ENCODE data around the gene ADCY9. TPM values are rescaled to one million over a fixed set of nuclear protein-coding genes. Genes with fewer than 3 reads are reported as not detected.

The ADCY9 gene
- total and polyA plus RNA-seq, 8 donors = 9.8 to 61.1 (median 12.9) TPM

- DNase-seq (no peak), ATAC-seq (no peak)
- intact Hi-C loops (cut with DNase I) = no loop called here
- H3K27ac ChIP-seq = no peak overlapping the region
- H3K4me3 ChIP-seq = no peak overlapping the region
- H3K9me3 ChIP-seq = no peaks in the 10 kb centered on the region
- no peaks in the 10 kb centered on the region for H3K4me1 ChIP-seq
- H3K27me3 ChIP-seq = no peaks in the 10 kb centered on the region
- peaks cover 0 to 19% of the 10 kb centered on the region in 2 donors for H3K36me3 ChIP-seq
- TF ChIP-seq, protein P1, sequence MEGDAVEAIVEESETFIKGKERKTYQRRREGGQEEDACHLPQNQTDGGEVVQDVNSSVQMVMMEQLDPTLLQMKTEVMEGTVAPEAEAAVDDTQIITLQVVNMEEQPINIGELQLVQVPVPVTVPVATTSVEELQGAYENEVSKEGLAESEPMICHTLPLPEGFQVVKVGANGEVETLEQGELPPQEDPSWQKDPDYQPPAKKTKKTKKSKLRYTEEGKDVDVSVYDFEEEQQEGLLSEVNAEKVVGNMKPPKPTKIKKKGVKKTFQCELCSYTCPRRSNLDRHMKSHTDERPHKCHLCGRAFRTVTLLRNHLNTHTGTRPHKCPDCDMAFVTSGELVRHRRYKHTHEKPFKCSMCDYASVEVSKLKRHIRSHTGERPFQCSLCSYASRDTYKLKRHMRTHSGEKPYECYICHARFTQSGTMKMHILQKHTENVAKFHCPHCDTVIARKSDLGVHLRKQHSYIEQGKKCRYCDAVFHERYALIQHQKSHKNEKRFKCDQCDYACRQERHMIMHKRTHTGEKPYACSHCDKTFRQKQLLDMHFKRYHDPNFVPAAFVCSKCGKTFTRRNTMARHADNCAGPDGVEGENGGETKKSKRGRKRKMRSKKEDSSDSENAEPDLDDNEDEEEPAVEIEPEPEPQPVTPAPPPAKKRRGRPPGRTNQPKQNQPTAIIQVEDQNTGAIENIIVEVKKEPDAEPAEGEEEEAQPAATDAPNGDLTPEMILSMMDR (IDR thresholded peaks at IDR 0.05) = no peak
Observed at GRCh38 chr16:3986235-3986544, 130.1 kb downstream of the ADCY9 start.

DNA sequence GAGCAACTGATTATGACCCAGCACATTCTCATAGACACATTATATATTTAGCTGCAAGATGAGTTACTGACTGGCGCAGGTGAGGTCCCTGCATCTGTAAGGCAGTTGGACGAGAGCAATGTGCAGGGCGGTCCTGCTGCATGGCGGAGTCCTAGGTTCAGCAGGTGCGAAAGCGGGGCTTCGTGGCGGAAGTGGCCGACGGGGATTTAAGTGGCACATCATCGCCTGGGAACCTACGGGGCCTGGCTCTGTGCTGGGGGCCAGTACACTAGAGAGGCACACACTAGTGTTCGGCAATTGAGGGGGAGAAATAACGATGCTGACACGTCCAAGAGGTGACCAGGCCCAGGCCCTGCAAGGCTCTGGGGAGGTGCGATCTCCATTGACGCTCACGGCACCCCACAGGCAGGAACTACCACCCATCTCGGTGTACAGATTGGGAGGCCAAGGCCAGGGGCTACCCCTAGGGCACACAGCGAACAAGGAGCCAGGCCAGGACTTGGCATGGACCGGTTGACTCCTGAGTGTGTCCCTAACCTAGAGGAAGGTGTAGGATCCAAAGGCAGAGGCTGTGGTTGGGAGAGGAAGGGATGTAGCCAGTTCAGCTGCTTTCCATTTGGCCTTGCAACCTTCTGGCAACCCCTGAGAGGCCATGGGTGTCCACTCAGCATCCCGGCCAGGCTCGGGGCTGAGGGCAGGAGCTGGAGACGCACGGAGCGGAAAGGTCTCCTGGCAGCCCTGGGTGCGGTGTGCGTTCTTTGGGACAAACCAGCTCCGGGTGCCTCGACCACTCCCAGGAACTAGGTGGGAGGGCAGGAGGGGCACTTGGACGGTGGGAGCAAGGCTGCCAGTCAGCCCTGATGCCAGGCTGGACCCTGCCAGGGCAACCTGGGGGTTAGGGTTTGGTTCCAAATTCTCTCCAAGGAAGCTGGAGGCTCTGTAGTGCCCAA is 131.9 kb downstream of the ADCY9 start:
- intact Hi-C loops (cut with DNase I) = no loop called here
- H3K4me3 ChIP-seq = no peak overlapping the region

DNA sequence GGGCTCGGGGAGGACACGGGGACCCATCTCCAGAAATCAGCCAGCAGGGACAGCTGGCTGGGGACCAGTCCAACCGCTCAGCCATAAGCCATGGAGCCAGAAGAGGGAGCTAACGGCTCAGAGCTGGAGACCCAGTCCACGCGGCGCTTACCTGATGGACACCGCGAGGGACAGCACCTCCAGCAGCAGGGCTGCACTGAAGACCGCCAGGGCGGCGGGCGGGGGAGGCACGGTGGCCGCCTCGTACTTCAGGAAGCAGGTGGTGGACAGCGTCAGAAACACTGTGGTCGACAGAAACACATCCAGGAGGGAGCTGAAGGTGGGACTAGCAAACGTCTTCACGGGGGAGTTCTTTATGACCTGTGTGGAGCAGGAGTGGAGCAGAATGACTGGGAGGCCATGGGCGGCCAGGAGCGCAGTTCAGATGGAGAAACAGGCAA is 133.1 kb downstream of the ADCY9 start:
- ATAC-seq = peak; percentile 87
- TF ChIP-seq, protein P1 (IDR thresholded peaks at IDR 0.05) = peak; percentile 47 to 51

More for the DNA sequence above, 131.9 kb downstream of the ADCY9 start:
- Histone ChIP-seq H3K27ac (no peak overlapping the region), H3K9me3 (no peaks in the 10 kb centered on the region), H3K27me3 (no peaks in the 10 kb centered on the region), H3K4me1 (no peaks in the 10 kb centered on the region), H3K36me3 (peaks cover 0 to 27% of the 10 kb centered on the region in 2 donors)
- DNase-seq (no peak), ATAC-seq (no peak)
- TF ChIP-seq, protein P1 (IDR thresholded peaks at IDR 0.05) = no peak

GRCh38 chr16:3982216-3982615 is 134.0 kb downstream of the ADCY9 start:
- intact Hi-C loops (cut with DNase I) = no loop called here
- ATAC-seq (no peak), DNase-seq (no peak)
- TF ChIP-seq, protein P1 (IDR thresholded peaks at IDR 0.05) = no peak
- Histone ChIP-seq H3K4me1 (no peaks in the 10 kb centered on the region), H3K4me3 (no peak overlapping the region), H3K9me3 (no peaks in the 10 kb centered on the region), H3K27ac (no peak overlapping the region), H3K36me3 (peaks cover 0 to 42% of the 10 kb centered on the region in 2 donors), H3K27me3 (no peaks in the 10 kb centered on the region)

More for the DNA sequence above, 133.1 kb downstream of the ADCY9 start:
- intact Hi-C loops (cut with DNase I) = no loop called here
- Histone ChIP-seq H3K9me3 (no peaks in the 10 kb centered on the region), H3K27me3 (no peaks in the 10 kb centered on the region), H3K27ac (no peak overlapping the region), H3K4me1 (no peaks in the 10 kb centered on the region), H3K4me3 (no peak overlapping the region), H3K36me3 (peaks cover 0 to 40% of the 10 kb centered on the region in 2 donors)
- peak in 3 of 4 donors; percentile 33 to 73 (median 72) for DNase-seq

Data from left lung (tissue), 10 donors.